ENCODE data around the gene PPM1N. TPM values are rescaled to one million over a fixed set of nuclear protein-coding genes. Genes with fewer than 3 reads are reported as not detected.

The PPM1N gene
- total RNA-seq, 1 experiment from 2014 or later = 2.5 TPM

DNA sequence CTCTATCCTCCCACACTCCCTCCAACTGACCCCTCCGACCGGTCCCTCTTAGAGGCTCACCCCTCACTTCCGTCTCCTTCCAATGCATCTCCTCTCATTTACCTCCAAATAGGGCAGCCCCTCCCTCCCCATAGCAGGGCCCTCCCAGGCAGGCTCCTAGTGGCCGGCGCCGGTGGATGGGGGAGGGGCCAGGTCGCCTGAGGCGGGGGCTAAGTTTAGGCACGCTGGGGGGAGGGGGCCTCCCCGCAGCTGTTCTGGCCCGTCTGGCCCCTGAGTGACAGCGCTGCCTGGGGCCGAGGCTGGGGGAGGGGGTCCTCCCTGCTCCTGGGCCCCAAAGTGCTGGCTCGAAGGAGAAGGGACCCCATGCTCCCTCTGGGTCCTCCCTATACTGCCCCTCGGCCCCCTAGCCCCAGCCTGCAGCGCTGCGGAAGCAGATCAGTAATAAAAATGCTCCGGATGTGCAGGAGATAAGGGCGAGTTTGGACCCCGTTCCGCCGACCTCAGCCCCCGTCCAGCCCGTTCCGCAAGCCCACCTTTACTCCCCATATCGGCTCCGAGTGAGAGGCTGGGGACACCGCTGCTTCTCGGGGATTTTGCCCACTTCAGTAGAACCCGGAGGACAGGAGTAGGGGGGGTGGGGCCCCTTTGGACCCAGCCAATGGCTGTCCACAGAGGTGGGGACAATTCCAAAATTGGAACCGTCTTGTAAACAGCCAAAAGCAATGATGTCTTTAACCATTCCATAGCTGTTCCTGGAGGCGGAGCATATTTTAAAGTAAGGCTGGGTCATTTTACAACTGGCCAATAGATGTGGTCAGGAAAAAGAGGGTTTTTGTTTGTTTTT lies 5.4 kb upstream of the PPM1N start:
- Histone ChIP-seq H3F3A (ENCODE audit: low read length, unreplicated experiment) (no peaks in the 10 kb centered on the region), H3K4me2 (ENCODE audit: low read length) (peak overlapping the region; percentile 90), H3K9me3 (ENCODE audit: low read length) (no peaks in the 10 kb centered on the region), H3K9me2 (replicated peaks; ENCODE audit: low read length) (no peaks in the 10 kb centered on the region), H3K4me3 (ENCODE audit: low read length) (peak overlapping the region; percentile 74), H4K20me1 (ENCODE audit: low read length) (no peaks in the 10 kb centered on the region), H3K4me1 (ENCODE audit: insufficient read depth, low read length) (no peaks in the 10 kb centered on the region), H3K9ac (ENCODE audit: low read length) (peak overlapping the region; percentile 19; the same call in 1 of the 2 replicates), H3K27ac (ENCODE audit: low read length) (no peak overlapping the region), H3K79me2 (ENCODE audit: low read length) (no peaks in the 10 kb centered on the region), H3K36me3 (ENCODE audit: low read depth, low read length) (no peaks in the 10 kb centered on the region), H3K27me3 (ENCODE audit: low read length) (no peaks in the 10 kb centered on the region), H2AFZ (ENCODE audit: low read length) (peak overlapping the region; percentile 93)
- peak; percentile 59 for ATAC-seq
- intact Hi-C loops (cut with micrococcal nuclease) = loop anchor here (10.0 kb wide), 1 partner anchor 152 kb away; no protein-coding TSS in a partner anchor
- peak; percentile 65 for DNase-seq
- POLR2A ChIA-PET (ENCODE audit: unreplicated experiment) = no interaction called here
- CTCF ChIA-PET = interaction anchor here (0.7 to 1.0 kb wide), 2 partner anchors 14 to 52 kb away, joined by 3 read pairs; no protein-coding TSS in a partner anchor
- BruUV-seq (replicated peaks) = TSS peak; percentile 32
- TF ChIP-seq, protein P1, sequence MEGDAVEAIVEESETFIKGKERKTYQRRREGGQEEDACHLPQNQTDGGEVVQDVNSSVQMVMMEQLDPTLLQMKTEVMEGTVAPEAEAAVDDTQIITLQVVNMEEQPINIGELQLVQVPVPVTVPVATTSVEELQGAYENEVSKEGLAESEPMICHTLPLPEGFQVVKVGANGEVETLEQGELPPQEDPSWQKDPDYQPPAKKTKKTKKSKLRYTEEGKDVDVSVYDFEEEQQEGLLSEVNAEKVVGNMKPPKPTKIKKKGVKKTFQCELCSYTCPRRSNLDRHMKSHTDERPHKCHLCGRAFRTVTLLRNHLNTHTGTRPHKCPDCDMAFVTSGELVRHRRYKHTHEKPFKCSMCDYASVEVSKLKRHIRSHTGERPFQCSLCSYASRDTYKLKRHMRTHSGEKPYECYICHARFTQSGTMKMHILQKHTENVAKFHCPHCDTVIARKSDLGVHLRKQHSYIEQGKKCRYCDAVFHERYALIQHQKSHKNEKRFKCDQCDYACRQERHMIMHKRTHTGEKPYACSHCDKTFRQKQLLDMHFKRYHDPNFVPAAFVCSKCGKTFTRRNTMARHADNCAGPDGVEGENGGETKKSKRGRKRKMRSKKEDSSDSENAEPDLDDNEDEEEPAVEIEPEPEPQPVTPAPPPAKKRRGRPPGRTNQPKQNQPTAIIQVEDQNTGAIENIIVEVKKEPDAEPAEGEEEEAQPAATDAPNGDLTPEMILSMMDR (conservative IDR thresholded peaks at IDR 0.05; ENCODE audit: low read depth, low read length) = no peak
- TF ChIP-seq EZH2phosphoT487 (IDR thresholded peaks at IDR 0.05; ENCODE audit: borderline replicate concordance, low read length) (no peak), EZH2 (IDR thresholded peaks at IDR 0.05; ENCODE audit: low read length, unreplicated experiment) (no peak)

- Histone ChIP-seq H3K9me2 (replicated peaks; ENCODE audit: low read length) (no peaks in the 10 kb centered on the region), H3K27me3 (ENCODE audit: low read length) (no peaks in the 10 kb centered on the region), H3K27ac (ENCODE audit: low read length) (no peak overlapping the region), H3F3A (ENCODE audit: low read length, unreplicated experiment) (no peaks in the 10 kb centered on the region), H3K9ac (ENCODE audit: low read length) (no peak overlapping the region), H3K4me3 (ENCODE audit: low read length) (no peak overlapping the region), H3K4me2 (ENCODE audit: low read length) (no peak overlapping the region), H2AFZ (ENCODE audit: low read length) (no peak overlapping the region), H3K9me3 (ENCODE audit: low read length) (no peaks in the 10 kb centered on the region), H3K79me2 (ENCODE audit: low read length) (no peaks in the 10 kb centered on the region), H3K36me3 (ENCODE audit: low read depth, low read length) (no peaks in the 10 kb centered on the region), H4K20me1 (ENCODE audit: low read length) (no peaks in the 10 kb centered on the region), H3K4me1 (ENCODE audit: insufficient read depth, low read length) (peaks cover 7% of the 10 kb centered on the region; the same call in 1 of the 2 replicates)
- DNase-seq (no peak), ATAC-seq (no peak)
- POLR2A ChIA-PET (ENCODE audit: unreplicated experiment) = no interaction called here
- TF ChIP-seq EZH2 (IDR thresholded peaks at IDR 0.05; ENCODE audit: low read length, unreplicated experiment) = no peak
- TF ChIP-seq, protein P1 (conservative IDR thresholded peaks at IDR 0.05; ENCODE audit: low read depth, low read length) = no peak
- CTCF ChIA-PET = interaction anchor here (0.6 kb wide), 1 partner anchor 16 kb away, joined by 3 read pairs; no protein-coding TSS in a partner anchor
- no TSS peak for BruUV-seq (replicated peaks)
- intact Hi-C loops (cut with micrococcal nuclease) = loop anchor here (10.0 kb wide), 1 partner anchor 150 kb away; no protein-coding TSS in a partner anchor
These were observed 3.9 kb upstream of the PPM1N start for GRCh38 chr19:45494261-45494916.

Data from PC-3 (cell line).